ENCODE data around the gene ICE2. TPM values are rescaled to one million over a fixed set of nuclear protein-coding genes. Genes with fewer than 3 reads are reported as not detected.
A peak's percentile ranks its signal among the peaks of the same experiment; 100 is the strongest.

Gene ICE2, protein sequence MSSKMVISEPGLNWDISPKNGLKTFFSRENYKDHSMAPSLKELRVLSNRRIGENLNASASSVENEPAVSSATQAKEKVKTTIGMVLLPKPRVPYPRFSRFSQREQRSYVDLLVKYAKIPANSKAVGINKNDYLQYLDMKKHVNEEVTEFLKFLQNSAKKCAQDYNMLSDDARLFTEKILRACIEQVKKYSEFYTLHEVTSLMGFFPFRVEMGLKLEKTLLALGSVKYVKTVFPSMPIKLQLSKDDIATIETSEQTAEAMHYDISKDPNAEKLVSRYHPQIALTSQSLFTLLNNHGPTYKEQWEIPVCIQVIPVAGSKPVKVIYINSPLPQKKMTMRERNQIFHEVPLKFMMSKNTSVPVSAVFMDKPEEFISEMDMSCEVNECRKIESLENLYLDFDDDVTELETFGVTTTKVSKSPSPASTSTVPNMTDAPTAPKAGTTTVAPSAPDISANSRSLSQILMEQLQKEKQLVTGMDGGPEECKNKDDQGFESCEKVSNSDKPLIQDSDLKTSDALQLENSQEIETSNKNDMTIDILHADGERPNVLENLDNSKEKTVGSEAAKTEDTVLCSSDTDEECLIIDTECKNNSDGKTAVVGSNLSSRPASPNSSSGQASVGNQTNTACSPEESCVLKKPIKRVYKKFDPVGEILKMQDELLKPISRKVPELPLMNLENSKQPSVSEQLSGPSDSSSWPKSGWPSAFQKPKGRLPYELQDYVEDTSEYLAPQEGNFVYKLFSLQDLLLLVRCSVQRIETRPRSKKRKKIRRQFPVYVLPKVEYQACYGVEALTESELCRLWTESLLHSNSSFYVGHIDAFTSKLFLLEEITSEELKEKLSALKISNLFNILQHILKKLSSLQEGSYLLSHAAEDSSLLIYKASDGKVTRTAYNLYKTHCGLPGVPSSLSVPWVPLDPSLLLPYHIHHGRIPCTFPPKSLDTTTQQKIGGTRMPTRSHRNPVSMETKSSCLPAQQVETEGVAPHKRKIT
- 10 to 100 TPM; 46.0 to 69.3 TPM for total RNA-seq

DNA sequence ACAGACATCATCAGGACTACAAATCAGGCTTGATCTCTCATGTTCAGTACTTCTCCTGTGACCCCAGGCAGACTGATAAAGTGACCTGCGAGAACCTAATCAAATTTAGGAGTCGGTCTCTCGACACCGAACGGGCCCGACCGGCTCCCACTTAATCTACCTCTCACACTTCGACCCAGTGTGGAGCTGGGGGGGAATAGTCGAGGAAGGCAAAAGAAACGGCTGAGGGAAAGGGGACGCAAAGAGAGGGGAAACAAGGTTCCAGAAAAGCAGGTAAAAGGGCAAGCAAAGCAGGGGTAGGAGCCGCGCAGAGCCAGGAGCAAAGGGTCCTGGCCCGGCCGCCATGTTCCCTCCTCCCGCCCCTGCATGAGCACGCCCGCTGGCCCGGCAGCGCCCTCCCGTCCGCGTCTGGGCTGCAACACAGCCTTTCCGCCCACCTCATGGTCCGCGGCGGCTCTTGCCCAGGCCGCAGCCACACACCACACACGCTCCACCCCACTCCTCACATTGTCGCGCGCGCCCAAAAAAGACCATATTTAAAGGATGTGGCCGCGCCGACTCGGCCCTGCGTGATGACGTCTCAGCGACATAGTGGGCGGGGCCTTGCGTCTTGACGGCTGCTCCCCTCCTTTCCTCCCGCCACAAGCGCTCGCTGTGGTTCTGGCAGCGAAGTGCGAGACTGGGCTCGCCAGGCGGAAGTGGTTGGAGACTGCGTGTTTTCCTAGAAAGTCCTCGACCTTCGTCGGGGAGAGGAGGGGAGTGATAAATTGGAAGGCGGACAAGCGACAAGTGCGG lies at the start of gene ICE2:
Gene ICE2, minus strand, starts transcription at position 577 of the 795 bp plus-strand sequence. CDS start 1,165 bp downstream, outside the sequence.
- Mint-ChIP-seq H3K4me3 (peak within 1 kb of the TSS; percentile 97), H3K4me1 (peaks cover 26% of the 10 kb centered on the region)

DNA sequence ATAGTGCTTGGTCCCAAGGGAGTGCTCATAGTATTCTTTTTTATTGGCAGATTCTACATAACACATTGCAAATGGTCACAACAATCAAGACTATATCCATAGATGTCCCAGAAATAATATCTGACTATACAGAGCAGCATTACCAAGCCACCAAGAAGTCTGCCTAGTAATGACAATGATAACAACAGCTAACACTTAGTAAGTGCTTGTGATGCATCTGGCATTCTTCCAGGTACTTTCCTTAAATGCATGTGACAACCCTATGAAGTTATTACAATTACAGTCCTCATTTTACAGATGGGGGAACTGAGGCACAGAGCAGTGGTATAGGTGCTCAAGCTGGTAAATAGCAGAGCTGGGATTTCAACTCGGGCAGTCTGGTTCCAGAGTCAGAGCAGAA lies 49.6 kb upstream of the ICE2 start:
- Mint-ChIP-seq H3K4me3 (peak overlapping the region; percentile 35), H3K36me3 (ENCODE audit: low read depth) (peaks cover 100% of the 10 kb centered on the region), H3K27ac (peak overlapping the region; percentile 96), H3K27me3 (no peaks in the 10 kb centered on the region), H3K9me3 (no peaks in the 10 kb centered on the region), H3K4me1 (peaks cover 77% of the 10 kb centered on the region)
- ATAC-seq (replicated peaks) = peak; percentile 72

More for the DNA sequence above, at the start of gene ICE2:
- Mint-ChIP-seq H3K36me3 (ENCODE audit: low read depth) (peaks cover 35% of the 10 kb centered on the region), H3K27ac (peak within 1 kb of the TSS; percentile 97), H3K27me3 (no peaks in the 10 kb centered on the region), H3K9me3 (no peaks in the 10 kb centered on the region)
- peak; percentile 91 for ATAC-seq (replicated peaks)

DNA sequence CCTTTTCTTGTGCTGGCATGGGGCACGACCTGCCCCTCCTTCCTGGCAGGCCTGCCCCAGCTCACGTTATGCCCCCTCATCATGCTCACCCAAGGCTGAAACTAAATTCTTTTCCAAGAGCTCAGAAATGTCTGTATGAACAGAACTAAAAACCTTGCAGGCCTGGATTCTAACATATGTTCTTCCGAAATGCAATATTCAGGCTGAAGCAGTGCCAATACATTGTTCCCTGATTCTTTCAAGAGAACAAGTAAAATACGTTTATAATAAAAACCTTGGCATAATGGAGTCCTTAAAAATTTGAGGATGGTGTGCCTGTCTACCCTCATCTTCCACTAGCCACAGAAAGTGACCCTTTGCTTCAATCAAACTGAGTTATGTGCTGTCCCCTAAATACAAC lies 48.5 kb upstream of the ICE2 start:
- Mint-ChIP-seq H3K4me3 (peak overlapping the region; percentile 35), H3K36me3 (ENCODE audit: low read depth) (peaks cover 100% of the 10 kb centered on the region), H3K4me1 (peaks cover 74% of the 10 kb centered on the region), H3K27me3 (no peaks in the 10 kb centered on the region), H3K27ac (peak overlapping the region; percentile 96), H3K9me3 (no peaks in the 10 kb centered on the region)
- ATAC-seq (replicated peaks) = no peak

DNA sequence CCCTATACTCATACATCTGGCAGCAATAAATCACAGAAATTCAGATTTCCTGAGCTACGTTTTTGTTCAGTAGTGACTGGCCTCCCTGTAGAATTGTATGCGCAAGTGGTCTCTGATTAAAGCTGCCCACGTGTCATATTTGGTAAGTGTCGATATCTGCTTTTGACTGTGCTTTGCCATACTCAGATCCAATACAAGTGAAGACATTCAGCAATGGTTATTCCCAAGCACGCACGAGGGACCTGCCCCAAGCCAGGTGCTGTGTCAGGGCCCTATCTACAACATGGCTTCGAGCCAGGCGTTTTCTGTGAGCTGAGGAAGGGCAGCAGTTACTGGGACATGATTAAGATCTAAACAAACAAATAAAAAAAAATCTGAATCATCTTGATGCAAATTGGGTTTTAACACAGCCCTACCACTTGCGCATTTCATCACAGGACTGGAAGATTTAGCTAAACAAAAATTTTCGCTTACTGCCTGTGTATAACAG lies 47.2 kb upstream of the ICE2 start:
- Mint-ChIP-seq H3K4me3 (peak overlapping the region; percentile 35), H3K36me3 (ENCODE audit: low read depth) (peaks cover 100% of the 10 kb centered on the region), H3K27me3 (no peaks in the 10 kb centered on the region), H3K4me1 (peaks cover 72% of the 10 kb centered on the region), H3K27ac (peak overlapping the region; percentile 96), H3K9me3 (no peaks in the 10 kb centered on the region)
- peak; percentile 71 for ATAC-seq (replicated peaks)

DNA sequence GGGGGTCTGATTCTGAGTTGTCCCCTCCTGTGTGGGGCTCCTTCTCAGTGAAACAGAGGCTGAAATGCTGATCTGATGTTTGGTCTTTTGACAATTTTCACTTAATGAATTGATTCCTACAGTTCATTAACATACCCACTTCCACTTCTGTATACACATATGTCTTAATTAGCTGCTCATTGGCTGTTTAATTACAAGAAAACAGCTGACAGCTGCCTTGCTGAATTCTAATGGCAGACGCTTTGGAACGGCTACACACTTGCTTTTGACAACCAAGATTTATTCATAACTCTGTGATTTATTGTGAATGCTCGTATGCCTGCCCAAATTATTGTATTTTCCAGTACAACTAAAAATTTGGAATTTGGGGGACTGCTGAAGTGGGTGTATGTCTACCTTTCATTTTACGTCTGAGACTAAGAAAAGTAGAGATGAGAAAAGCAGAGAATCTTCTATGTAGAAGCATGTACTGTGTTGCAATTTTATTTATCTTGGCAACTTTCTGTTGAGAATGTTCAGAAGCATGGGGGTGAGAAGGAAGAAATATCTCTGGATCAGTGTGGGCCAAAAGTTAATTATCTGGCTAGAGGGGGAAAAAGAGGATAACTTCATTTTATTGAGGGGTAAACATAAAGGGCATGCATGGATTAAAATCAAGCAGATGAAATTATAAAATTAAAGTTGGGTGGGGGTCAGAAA lies 46.5 kb upstream of the ICE2 start:
- Mint-ChIP-seq H3K27me3 (no peaks in the 10 kb centered on the region), H3K27ac (peak overlapping the region; percentile 96), H3K36me3 (ENCODE audit: low read depth) (peaks cover 99% of the 10 kb centered on the region), H3K4me1 (peaks cover 67% of the 10 kb centered on the region), H3K9me3 (no peaks in the 10 kb centered on the region), H3K4me3 (peak overlapping the region; percentile 35)
- ATAC-seq (replicated peaks) = no peak

DNA sequence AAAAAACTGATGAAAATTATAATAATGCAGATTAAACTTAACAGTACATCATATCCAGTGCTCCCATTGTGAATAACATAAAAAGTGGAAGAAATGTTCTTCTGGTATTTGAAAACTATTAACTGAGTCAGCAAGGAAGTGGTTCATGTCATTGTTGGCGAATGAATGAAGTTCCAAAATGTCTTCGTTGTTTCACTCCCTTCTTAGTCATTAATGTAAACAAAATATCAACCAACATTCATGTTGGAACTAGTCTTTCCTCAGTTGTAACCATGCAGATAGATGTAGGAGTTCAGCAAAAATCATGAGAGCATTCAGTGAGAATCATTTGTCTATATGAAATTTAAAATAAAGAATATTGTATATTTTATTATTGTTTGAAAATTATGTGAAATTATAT lies 44.1 kb upstream of the ICE2 start:
- Mint-ChIP-seq H3K27me3 (no peaks in the 10 kb centered on the region), H3K4me3 (peak overlapping the region; percentile 53), H3K36me3 (ENCODE audit: low read depth) (peaks cover 99% of the 10 kb centered on the region), H3K9me3 (no peaks in the 10 kb centered on the region), H3K27ac (peak overlapping the region; percentile 96), H3K4me1 (peaks cover 72% of the 10 kb centered on the region)
- peak; percentile 18 for ATAC-seq (replicated peaks)

DNA sequence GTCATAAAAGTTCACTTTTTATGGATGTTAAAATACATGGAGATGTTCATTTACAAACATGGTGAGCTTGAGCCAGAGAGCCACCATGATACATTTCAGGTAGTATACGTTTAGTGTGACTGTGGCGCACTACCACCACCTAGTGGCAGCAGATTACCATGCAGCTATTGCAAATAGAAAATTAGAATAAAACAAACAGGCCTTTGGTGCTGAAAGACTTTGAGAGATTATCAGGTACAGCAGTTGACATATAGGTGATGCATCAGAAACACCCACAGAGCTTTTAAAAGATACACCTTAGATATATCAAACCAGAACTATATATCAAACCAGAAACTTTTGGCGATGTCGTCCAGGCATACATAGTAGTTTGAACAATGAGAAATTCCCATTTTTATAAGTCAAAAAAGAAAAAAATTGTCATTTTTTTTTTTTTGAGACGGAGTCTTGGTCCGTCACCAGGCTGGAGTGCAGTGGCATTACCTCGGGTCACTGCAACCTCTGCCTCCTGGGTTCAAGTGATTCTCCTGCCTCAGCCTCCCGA lies 42.0 kb upstream of the ICE2 start:
- H3K27ac Mint-ChIP-seq = peak overlapping the region; percentile 95
- H3K4me1 Mint-ChIP-seq = peaks cover 60% of the 10 kb centered on the region
- H3K27me3 Mint-ChIP-seq = no peaks in the 10 kb centered on the region
- H3K36me3 Mint-ChIP-seq (ENCODE audit: low read depth) = peaks cover 98% of the 10 kb centered on the region
- peak; percentile 60 for ATAC-seq (replicated peaks)
- peak overlapping the region; percentile 69 for H3K4me3 Mint-ChIP-seq
- no peaks in the 10 kb centered on the region for H3K9me3 Mint-ChIP-seq

DNA sequence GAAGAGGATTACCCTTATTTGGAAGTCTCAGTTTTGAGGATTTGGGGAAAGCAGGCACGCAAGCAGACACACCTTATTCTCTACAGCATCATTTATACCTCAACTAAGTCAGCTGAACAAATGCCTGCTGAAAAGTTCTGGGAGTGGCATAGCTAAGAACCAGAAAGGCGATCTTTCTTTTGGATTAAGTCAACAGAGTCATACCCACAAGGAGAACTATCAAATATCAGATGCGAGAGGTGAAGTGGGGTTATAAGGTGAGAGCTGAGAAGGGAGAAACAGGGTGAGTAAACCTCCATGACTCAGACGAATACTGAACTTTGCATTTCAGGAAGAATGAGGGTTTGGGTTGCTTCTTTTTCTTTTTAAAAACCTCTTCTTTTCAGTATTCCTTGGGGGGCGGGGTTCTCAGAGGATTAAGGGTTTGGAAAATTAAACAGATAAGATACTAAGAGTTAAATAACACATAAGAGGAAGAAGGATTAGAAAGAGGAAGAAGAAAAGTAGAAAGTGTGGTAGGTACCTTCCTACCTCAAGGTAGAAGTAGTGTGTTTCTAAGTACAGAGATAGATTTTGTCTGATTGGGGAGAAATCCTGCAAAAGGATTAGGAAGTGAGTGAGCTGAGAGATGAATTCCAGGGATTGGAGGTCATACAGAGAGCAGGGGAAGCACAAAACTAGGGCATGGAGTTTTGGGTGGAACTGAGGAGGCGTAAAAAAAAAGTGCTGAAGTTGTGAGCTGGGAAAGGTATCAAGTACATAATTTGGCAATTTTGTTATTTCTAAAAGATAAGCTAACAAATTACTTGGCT lies 41.3 kb upstream of the ICE2 start:
- H3K27me3 Mint-ChIP-seq = no peaks in the 10 kb centered on the region
- H3K4me3 Mint-ChIP-seq = peak overlapping the region; percentile 69
- H3K36me3 Mint-ChIP-seq (ENCODE audit: low read depth) = peaks cover 97% of the 10 kb centered on the region
- H3K9me3 Mint-ChIP-seq = no peaks in the 10 kb centered on the region
- H3K4me1 Mint-ChIP-seq = peaks cover 53% of the 10 kb centered on the region
- H3K27ac Mint-ChIP-seq = peak overlapping the region; percentile 95
- peak; percentile 91 for ATAC-seq (replicated peaks)

DNA sequence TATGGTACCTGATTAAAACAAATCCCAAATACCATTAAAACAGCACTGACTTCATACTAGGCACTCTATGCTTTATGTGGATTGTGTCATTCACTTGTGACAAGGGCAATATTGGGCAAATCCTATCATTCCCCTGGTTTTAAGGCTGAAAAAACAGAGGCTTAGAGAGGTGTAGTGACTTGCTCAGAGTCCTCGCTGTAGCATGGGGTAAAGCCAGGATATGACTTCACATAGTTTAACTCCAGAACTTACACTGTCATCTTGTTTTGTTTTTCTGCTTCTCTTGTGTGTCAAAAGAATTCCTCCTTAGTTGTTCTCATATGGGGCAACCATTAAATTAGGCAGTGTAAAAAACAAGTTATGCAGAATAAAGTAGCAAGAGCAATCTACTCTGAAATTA lies 40.3 kb upstream of the ICE2 start:
- Mint-ChIP-seq H3K4me3 (peak overlapping the region; percentile 69), H3K36me3 (ENCODE audit: low read depth) (peaks cover 97% of the 10 kb centered on the region), H3K27me3 (no peaks in the 10 kb centered on the region), H3K4me1 (peaks cover 43% of the 10 kb centered on the region), H3K9me3 (no peaks in the 10 kb centered on the region), H3K27ac (peak overlapping the region; percentile 95)
- peak; percentile 24 for ATAC-seq (replicated peaks)

DNA sequence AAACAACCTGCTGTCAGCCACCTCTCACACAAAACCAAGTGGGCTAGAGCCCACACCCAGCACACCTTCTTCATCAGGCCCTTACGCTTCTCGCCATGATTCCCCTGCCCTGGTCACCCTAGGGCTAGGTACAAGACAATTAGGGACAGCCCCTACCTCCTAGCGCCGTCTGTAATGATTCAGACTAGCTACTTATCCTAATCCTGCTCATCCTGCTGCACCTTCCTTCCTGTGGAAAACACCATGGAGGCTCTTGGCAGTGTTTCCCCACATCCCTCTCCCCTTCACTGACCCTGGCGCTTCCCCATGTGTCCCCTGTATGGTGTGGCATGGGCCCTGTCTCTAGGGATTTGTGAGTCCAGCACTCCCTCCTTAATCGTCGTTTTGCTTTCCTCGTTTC lies 39.6 kb upstream of the ICE2 start:
- Mint-ChIP-seq H3K27me3 (no peaks in the 10 kb centered on the region), H3K9me3 (no peaks in the 10 kb centered on the region), H3K27ac (peak overlapping the region; percentile 6), H3K4me1 (peaks cover 37% of the 10 kb centered on the region), H3K4me3 (no peak overlapping the region), H3K36me3 (ENCODE audit: low read depth) (peaks cover 97% of the 10 kb centered on the region)
- ATAC-seq (replicated peaks) = no peak

DNA sequence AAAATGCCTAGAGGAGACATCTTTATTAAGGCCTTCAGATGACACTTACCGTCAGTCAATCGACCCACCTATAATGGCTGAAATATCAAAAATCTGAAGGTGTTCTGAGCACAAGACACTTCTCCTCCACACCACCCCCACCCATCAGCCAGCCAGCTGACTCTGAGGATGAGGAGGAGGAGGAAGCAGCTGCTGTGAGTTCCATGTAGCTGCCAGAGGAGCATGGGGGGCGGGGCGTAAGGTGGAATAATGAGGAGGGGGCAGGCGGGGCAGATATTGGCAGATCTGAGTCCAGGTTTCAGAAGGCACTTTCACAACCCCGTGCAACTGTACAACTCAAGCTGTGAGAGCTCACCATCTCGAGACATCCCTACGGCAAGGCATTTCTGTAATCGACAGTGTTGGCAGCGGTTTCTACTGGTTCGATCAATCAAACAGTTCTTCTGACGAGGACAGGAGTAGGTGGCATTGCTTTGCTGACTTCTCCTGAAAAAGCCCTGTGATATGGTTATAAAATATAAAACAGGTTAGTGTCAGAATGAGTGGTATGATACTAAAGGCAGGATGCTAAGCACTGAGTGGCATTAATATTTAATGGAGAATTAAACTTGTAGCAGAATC lies 35.4 kb upstream of the ICE2 start:
- Mint-ChIP-seq H3K4me1 (peaks cover 33% of the 10 kb centered on the region), H3K36me3 (ENCODE audit: low read depth) (peaks cover 98% of the 10 kb centered on the region), H3K27me3 (no peaks in the 10 kb centered on the region), H3K4me3 (no peak overlapping the region), H3K27ac (no peak overlapping the region), H3K9me3 (no peaks in the 10 kb centered on the region)
- ATAC-seq (replicated peaks) = no peak

DNA sequence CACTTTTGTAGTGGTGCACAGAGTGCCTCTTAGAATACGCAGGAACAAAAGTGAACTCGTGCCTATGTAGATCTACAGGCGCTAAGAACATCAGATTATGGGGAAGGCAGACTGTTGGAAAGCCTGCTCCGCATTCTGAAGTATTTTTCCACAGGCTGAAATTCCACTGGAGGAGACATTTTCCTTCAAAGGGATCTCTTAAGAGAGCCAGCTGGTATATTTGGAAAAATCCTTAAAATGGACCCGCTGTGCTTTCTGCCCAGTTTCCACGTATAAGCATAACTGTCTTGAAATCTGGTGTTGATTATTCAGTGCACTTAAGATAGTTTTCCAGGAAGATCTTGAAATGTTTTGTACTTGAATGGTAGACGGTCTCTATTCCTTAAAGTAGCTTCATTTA lies 34.7 kb upstream of the ICE2 start:
- H3K4me1 Mint-ChIP-seq = peaks cover 28% of the 10 kb centered on the region
- H3K36me3 Mint-ChIP-seq (ENCODE audit: low read depth) = peaks cover 98% of the 10 kb centered on the region
- H3K27ac Mint-ChIP-seq = no peak overlapping the region
- ATAC-seq (replicated peaks) = no peak
- H3K9me3 Mint-ChIP-seq = no peaks in the 10 kb centered on the region
- H3K4me3 Mint-ChIP-seq = no peak overlapping the region
- H3K27me3 Mint-ChIP-seq = no peaks in the 10 kb centered on the region

All from activated T-helper 17 cell treated with anti-CD3 and anti-CD28 coated beads, Interleukin-2, amount 50 U/mL, for 72 hours (primary cell).